SU-DHL-6 (cell line): ENCODE measurements around the gene BSCL2.
"Not testable (repeated sequence)": the region's sequence is repeated elsewhere in the genome, so short reads cannot be mapped to it uniquely, and the experiment has no call there.

ENCODE experiments used
- CTCF ChIP-seq: fragments of 200-600 bp; sonication (generic); IDR thresholded peaks from one replicate; pipeline ENCODE4 v1.5.1; 2017; ENCODE audit warnings: antibody characterized with exemption, mild to moderate bottlenecking, low read length, moderate library complexity; ENCODE audit not compliant: insufficient read depth, poor library complexity, severe bottlenecking
- EZH2phosphoT487 ChIP-seq: fragments of 200-600 bp; sonication (generic), shearing (Covaris generic); conservative IDR thresholded peaks from 2 replicates; pipeline ENCODE4 v1.6.1; 2018; ENCODE audit warnings: mild to moderate bottlenecking, antibody characterized with exemption, low read length, moderate library complexity, mixed read lengths

- TF ChIP-seq CTCF, EZH2phosphoT487: not testable (repeated sequence)
Observed at GRCh38 chr11:62693624-62694023, 13.6 kb downstream of the BSCL2 start.
